HL-60 (cell line): ENCODE measurements around the gene IL1RN.

Source experiments
- DNase-seq, 2 experiments: peaks; one replicate each; pipeline ENCODE4 v3.0.0-alpha.2; 2010 to 2020; ENCODE audit warnings: low read depth in 1 of 2, low spot score in 1 of 2
- H3K27ac ChIP-seq: fragments of 250-450 bp; sonication (Bioruptor Pico); replicated peaks from 2 replicates; pipeline ENCODE4 v1.5.1; 2020; ENCODE audit warnings: mild to moderate bottlenecking, moderate library complexity
- H3K27me3 ChIP-seq: fragments of 250-450 bp; sonication (Bioruptor Pico); 2 replicates; pipeline ENCODE4 v1.5.1; 2021; ENCODE audit warnings: mild to moderate bottlenecking, moderate library complexity; ENCODE audit not compliant: insufficient read depth, poor library complexity, severe bottlenecking
- H3K4me3 ChIP-seq: replicated peaks from 2 replicates; pipeline ENCODE4 v1.5.1; 2011; ENCODE audit warnings: mild to moderate bottlenecking, control low read depth, low read length; ENCODE audit not compliant: insufficient read depth
- GABPA ChIP-seq: IDR thresholded peaks from 2 replicates; pipeline ENCODE4 v1.6.1; 2012; ENCODE audit warnings: low read depth
- POLR2AphosphoS5 ChIP-seq: IDR thresholded peaks from 2 replicates; pipeline ENCODE4 v1.6.1; 2012; ENCODE audit warnings: low read depth
- SPI1 ChIP-seq: IDR thresholded peaks from 2 replicates; pipeline ENCODE4 v1.6.1; 2012; ENCODE audit warnings: low read depth, mild to moderate bottlenecking, borderline replicate concordance
- TF ChIP-seq, protein P1 (sequence below): IDR thresholded peaks from one replicate; pipeline ENCODE4 v1.5.1; 2011; ENCODE audit warnings: low read length, control low read depth, inconsistent platforms; ENCODE audit not compliant: insufficient read depth
- TF ChIP-seq, protein P2 (sequence below): IDR thresholded peaks from 2 replicates; pipeline ENCODE4 v1.6.1; 2012; ENCODE audit warnings: low read depth; ENCODE audit not compliant: insufficient replicate concordance

The IL1RN gene

DNA sequence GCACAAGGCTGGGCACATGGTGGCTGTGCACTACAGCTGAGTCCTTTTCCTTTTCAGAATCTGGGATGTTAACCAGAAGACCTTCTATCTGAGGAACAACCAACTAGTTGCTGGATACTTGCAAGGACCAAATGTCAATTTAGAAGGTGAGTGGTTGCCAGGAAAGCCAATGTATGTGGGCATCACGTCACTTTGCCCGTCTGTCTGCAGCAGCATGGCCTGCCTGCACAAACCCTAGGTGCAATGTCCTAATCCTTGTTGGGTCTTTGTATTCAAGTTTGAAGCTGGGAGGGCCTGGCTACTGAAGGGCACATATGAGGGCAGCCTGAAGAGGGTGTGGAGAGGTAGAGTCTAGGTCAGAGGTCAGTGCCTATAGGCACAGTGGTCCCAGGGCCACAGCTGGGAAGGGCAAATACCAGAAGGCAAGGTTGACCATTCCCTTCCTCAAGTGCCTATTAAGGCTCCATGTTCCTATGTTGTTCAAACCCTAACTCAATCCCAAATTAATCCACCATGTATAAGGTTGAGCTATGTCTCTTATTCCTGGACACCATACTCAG lies 2.2 kb downstream of the IL1RN start:
- no peak for TF ChIP-seq POLR2AphosphoS5
- TF ChIP-seq, protein P1, sequence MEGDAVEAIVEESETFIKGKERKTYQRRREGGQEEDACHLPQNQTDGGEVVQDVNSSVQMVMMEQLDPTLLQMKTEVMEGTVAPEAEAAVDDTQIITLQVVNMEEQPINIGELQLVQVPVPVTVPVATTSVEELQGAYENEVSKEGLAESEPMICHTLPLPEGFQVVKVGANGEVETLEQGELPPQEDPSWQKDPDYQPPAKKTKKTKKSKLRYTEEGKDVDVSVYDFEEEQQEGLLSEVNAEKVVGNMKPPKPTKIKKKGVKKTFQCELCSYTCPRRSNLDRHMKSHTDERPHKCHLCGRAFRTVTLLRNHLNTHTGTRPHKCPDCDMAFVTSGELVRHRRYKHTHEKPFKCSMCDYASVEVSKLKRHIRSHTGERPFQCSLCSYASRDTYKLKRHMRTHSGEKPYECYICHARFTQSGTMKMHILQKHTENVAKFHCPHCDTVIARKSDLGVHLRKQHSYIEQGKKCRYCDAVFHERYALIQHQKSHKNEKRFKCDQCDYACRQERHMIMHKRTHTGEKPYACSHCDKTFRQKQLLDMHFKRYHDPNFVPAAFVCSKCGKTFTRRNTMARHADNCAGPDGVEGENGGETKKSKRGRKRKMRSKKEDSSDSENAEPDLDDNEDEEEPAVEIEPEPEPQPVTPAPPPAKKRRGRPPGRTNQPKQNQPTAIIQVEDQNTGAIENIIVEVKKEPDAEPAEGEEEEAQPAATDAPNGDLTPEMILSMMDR, result no peak
- no peak for TF ChIP-seq GABPA
- DNase-seq, result no peak
- Histone ChIP-seq H3K27me3 (no peaks in the 10 kb centered on the region), H3K4me3 (no peak overlapping the region), H3K27ac (no peak overlapping the region)

- no peaks in the 10 kb centered on the region for H3K27me3 ChIP-seq
- no peak overlapping the region for H3K4me3 ChIP-seq
- TF ChIP-seq, protein P1, result no peak
- TF ChIP-seq GABPA (no peak), SPI1 (no peak), POLR2AphosphoS5 (no peak)
- TF ChIP-seq, protein P2, sequence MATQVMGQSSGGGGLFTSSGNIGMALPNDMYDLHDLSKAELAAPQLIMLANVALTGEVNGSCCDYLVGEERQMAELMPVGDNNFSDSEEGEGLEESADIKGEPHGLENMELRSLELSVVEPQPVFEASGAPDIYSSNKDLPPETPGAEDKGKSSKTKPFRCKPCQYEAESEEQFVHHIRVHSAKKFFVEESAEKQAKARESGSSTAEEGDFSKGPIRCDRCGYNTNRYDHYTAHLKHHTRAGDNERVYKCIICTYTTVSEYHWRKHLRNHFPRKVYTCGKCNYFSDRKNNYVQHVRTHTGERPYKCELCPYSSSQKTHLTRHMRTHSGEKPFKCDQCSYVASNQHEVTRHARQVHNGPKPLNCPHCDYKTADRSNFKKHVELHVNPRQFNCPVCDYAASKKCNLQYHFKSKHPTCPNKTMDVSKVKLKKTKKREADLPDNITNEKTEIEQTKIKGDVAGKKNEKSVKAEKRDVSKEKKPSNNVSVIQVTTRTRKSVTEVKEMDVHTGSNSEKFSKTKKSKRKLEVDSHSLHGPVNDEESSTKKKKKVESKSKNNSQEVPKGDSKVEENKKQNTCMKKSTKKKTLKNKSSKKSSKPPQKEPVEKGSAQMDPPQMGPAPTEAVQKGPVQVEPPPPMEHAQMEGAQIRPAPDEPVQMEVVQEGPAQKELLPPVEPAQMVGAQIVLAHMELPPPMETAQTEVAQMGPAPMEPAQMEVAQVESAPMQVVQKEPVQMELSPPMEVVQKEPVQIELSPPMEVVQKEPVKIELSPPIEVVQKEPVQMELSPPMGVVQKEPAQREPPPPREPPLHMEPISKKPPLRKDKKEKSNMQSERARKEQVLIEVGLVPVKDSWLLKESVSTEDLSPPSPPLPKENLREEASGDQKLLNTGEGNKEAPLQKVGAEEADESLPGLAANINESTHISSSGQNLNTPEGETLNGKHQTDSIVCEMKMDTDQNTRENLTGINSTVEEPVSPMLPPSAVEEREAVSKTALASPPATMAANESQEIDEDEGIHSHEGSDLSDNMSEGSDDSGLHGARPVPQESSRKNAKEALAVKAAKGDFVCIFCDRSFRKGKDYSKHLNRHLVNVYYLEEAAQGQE, result no peak
- DNase-seq, result no peak
- no peak overlapping the region for H3K27ac ChIP-seq
Measured at GRCh38 chr2:113131352-113132185, 4.2 kb downstream of the IL1RN start.

GRCh38 chr2:113132414-113133021 lies 5.1 kb downstream of the IL1RN start:
- TF ChIP-seq GABPA (no peak), POLR2AphosphoS5 (no peak), SPI1 (no peak)
- TF ChIP-seq, protein P1, result no peak
- TF ChIP-seq, protein P2, result no peak
- no peak for DNase-seq
- no peak overlapping the region for H3K27ac ChIP-seq
- no peak overlapping the region for H3K4me3 ChIP-seq
- H3K27me3 ChIP-seq, result no peaks in the 10 kb centered on the region
